Hippocampal formation (tissue), 2 donors: ENCODE measurements around the gene GRXCR1.
A peak's percentile ranks its signal among the peaks of the same experiment; 100 is the strongest.

Source experiments
- DNase-seq, 2 donors: peaks; one replicate each; lab custom pipeline; 2025; lab: John Stamatoyannopoulos, UW

The GRXCR1 gene

GRCh38 chr4:42892413-42892812, at the start of gene GRXCR1:
TSS of gene GRXCR1 (plus strand) at chr4:42892713. CDS start at chr4:42893267, 554 bp downstream.
- DNase-seq, result no peak

- peak in 1 of 2 donors; percentile 34 for DNase-seq
These were observed 48.8 kb upstream of the GRXCR1 start for GRCh38 chr4:42843694-42844093.

- DNase-seq, result no peak
These were observed 48.0 kb upstream of the GRXCR1 start for GRCh38 chr4:42844422-42845070.

- no peak for DNase-seq
These were observed 46.9 kb upstream of the GRXCR1 start for GRCh38 chr4:42845586-42845985.

- DNase-seq, result no peak
These were observed 36.7 kb upstream of the GRXCR1 start for GRCh38 chr4:42855779-42856178.

- DNase-seq, result peak; percentile 17 to 54
These were observed 26.8 kb upstream of the GRXCR1 start for GRCh38 chr4:42865572-42866189.

- no peak for DNase-seq
These were observed 21.3 kb upstream of the GRXCR1 start for GRCh38 chr4:42871261-42871660.

GRCh38 chr4:42871671-42872290, 20.7 kb upstream of the GRXCR1 start:
- no peak for DNase-seq

GRCh38 chr4:42878863-42879262, 13.7 kb upstream of the GRXCR1 start:
- no peak for DNase-seq

GRCh38 chr4:42881253-42881652, 11.3 kb upstream of the GRXCR1 start:
- no peak for DNase-seq

GRCh38 chr4:42891644-42892043, 869 bp upstream of the GRXCR1 start:
- DNase-seq, result no peak

- no peak for DNase-seq
These were observed 2.9 kb downstream of the GRXCR1 start for GRCh38 chr4:42895452-42895851.

- DNase-seq, result no peak
These were observed 12.5 kb downstream of the GRXCR1 start for GRCh38 chr4:42904986-42905385.

- no peak for DNase-seq
These were observed 13.1 kb downstream of the GRXCR1 start for GRCh38 chr4:42905591-42905990.

- no peak for DNase-seq
These were observed 13.8 kb downstream of the GRXCR1 start for GRCh38 chr4:42906341-42906740.

- no peak for DNase-seq
These were observed 14.6 kb downstream of the GRXCR1 start for GRCh38 chr4:42906891-42907759.

GRCh38 chr4:42910459-42910858, 17.9 kb downstream of the GRXCR1 start:
- DNase-seq, result no peak

- DNase-seq, result no peak
These were observed 22.4 kb downstream of the GRXCR1 start for GRCh38 chr4:42914937-42915336.

GRCh38 chr4:42915484-42915883, 23.0 kb downstream of the GRXCR1 start:
- no peak for DNase-seq

GRCh38 chr4:42917296-42917695, 24.8 kb downstream of the GRXCR1 start:
- no peak for DNase-seq

GRCh38 chr4:42923431-42923830, 30.9 kb downstream of the GRXCR1 start:
- no peak for DNase-seq

- no peak for DNase-seq
These were observed 33.4 kb downstream of the GRXCR1 start for GRCh38 chr4:42925921-42926320.
